Measurements from ENCODE around the gene CLDN20.

DNA sequence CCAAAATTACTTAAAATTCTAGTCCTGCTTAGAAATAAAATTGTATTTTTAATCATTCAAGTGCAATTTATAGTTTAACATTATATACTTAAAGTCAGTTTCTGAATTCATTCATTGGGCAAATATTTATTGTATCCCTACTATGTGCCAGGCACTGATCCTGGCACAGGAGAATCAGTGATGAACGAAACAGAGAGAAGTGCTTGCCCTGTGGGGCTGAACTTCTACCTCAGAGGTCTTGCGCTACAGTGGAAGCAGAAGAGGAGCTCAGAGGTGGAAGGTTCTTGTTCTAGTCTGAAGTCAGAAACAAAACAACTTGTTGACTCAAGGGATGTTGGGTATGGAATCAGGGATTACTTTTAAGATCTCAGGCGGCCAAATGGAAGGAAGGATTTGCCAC, 6.0 kb downstream of the CLDN20 start:
- TF ChIP-seq POLR2A (IDR thresholded peaks at IDR 0.05; ENCODE audit: low read depth, low read length) (no peak), MAFK (IDR thresholded peaks at IDR 0.05; ENCODE audit: low read depth, low read length) (no peak), RCOR1 (IDR thresholded peaks at IDR 0.05; ENCODE audit: insufficient replicate concordance, low read length) (no peak), CHD1 (IDR thresholded peaks at IDR 0.05; ENCODE audit: low read depth, low read length) (no peak), BHLHE40 (IDR thresholded peaks at IDR 0.05; ENCODE audit: low read depth, low read length) (no peak)
- TF ChIP-seq, protein P1, sequence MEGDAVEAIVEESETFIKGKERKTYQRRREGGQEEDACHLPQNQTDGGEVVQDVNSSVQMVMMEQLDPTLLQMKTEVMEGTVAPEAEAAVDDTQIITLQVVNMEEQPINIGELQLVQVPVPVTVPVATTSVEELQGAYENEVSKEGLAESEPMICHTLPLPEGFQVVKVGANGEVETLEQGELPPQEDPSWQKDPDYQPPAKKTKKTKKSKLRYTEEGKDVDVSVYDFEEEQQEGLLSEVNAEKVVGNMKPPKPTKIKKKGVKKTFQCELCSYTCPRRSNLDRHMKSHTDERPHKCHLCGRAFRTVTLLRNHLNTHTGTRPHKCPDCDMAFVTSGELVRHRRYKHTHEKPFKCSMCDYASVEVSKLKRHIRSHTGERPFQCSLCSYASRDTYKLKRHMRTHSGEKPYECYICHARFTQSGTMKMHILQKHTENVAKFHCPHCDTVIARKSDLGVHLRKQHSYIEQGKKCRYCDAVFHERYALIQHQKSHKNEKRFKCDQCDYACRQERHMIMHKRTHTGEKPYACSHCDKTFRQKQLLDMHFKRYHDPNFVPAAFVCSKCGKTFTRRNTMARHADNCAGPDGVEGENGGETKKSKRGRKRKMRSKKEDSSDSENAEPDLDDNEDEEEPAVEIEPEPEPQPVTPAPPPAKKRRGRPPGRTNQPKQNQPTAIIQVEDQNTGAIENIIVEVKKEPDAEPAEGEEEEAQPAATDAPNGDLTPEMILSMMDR (conservative IDR thresholded peaks at IDR 0.05; ENCODE audit: low read depth, low read length), result no peak

All from IMR-90 (cell line).